ENCODE measurements around the gene CYP27B1.
"Not testable (repeated sequence)": the region's sequence is repeated elsewhere in the genome, so short reads cannot be mapped to it uniquely, and the experiment has no call there.

CYP27B1 gene

DNA sequence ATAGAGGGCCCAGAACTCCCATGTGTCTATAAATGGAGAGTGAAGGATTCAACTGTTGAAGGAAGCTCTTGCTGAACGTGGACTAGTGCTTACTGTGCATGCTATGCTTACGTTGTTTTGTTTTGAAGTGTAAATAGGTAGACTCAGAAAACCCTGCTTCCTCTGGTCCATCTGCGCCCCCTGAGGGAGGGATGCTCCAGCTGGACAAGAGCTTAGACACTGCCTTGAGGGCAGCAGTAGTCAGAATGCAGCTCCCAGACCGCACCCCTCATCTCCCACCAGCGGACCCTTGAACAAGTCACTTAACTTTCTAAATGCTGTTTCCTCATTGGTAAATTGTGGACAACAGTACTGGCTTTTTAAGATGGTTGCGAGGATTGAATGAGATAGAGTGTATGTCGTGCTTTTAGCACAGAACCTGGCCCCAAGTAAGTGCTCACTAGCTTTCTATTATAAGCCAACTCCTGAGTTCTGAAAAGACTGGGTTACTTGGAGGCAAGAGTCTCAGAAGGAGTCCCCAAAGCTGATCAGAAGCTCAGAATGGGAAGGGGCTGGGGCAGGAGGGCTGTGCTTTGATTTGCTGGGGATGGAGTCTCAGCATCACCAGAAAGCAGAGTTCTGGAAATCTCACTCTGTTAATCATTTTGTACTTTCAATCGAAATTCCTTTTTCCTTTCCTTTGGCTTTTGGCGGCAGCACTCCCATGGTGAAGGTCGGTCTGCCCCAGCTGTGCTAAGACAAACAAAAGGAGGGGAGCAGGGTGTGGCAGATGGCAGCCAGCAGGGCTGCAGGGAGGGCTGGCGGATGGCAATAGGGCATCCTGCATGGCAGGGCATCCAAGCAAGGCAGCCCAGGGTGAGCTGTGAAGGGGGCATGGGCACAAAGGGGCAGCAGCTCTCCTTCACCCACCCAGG lies 43.9 kb downstream of the CYP27B1 start:
- Histone ChIP-seq H3K4me3 (ENCODE audit: low read depth in 1 of 2, low read length in 2 of 2) (no peak overlapping the region), H3K9me3 (ENCODE audit: low read length) (no peaks in the 10 kb centered on the region), H3K27ac (ENCODE audit: low read depth, low read length) (no peak overlapping the region), H3K9ac (ENCODE audit: low read length) (no peak overlapping the region), H3K4me1 (ENCODE audit: insufficient read depth, low read length) (no peaks in the 10 kb centered on the region), H3K27me3 (ENCODE audit: control insufficient read depth in 1 of 2, insufficient read depth in 2 of 2, low read length in 2 of 2) (peaks cover 6 to 34% of the 10 kb centered on the region in 2 donors), H3K36me3 (ENCODE audit: insufficient read depth, low read length) (peaks cover 30% of the 10 kb centered on the region)

DNA sequence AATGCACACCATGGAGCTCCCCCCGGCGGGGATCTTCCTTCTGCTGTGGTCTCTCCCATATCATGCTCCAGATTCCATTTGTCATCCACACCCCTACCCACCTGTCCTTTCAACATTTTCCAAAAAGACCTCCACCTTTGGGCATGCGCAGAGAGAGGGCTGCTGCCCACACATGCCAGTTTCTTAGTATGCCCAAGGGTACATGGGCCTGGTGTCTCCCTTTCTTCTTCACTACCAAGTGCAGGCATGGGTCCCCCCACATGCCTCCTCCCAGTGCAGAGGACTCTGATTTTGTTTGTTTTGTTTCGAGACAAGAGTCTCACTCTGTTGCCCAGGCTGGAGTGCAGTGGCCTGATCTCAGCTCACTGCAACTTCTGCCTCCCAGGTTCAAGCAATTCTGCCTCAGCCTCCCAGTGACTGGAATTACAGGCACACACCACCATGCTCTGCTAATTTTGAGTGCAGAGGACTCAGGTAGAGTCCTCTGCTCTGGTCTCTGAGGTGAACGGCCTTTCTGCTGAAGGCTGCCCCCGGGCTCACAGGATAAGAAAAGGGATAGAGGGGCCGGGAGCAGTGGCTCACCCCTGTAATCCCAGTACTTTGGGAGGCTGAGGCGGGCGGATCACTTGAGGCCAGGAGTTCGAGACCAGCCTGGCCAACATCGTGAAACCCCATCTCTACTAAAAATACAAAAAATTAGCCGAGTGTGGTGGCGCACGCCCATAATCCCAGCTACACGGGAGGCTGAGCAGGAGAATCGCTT lies 44.9 kb downstream of the CYP27B1 start:
- H3K36me3 ChIP-seq (ENCODE audit: insufficient read depth, low read length), result peaks cover 39% of the 10 kb centered on the region
- not testable (repeated sequence) for H3K4me3 ChIP-seq (ENCODE audit: low read depth in 1 of 2, low read length in 2 of 2); H3K9me3 ChIP-seq (ENCODE audit: low read length); H3K27ac ChIP-seq (ENCODE audit: low read depth, low read length); H3K4me1 ChIP-seq (ENCODE audit: insufficient read depth, low read length); H3K9ac ChIP-seq (ENCODE audit: low read length)
- H3K27me3 ChIP-seq (ENCODE audit: control insufficient read depth in 1 of 2, insufficient read depth in 2 of 2, low read length in 2 of 2), result peaks cover 1 to 25% of the 10 kb centered on the region in 2 donors

DNA sequence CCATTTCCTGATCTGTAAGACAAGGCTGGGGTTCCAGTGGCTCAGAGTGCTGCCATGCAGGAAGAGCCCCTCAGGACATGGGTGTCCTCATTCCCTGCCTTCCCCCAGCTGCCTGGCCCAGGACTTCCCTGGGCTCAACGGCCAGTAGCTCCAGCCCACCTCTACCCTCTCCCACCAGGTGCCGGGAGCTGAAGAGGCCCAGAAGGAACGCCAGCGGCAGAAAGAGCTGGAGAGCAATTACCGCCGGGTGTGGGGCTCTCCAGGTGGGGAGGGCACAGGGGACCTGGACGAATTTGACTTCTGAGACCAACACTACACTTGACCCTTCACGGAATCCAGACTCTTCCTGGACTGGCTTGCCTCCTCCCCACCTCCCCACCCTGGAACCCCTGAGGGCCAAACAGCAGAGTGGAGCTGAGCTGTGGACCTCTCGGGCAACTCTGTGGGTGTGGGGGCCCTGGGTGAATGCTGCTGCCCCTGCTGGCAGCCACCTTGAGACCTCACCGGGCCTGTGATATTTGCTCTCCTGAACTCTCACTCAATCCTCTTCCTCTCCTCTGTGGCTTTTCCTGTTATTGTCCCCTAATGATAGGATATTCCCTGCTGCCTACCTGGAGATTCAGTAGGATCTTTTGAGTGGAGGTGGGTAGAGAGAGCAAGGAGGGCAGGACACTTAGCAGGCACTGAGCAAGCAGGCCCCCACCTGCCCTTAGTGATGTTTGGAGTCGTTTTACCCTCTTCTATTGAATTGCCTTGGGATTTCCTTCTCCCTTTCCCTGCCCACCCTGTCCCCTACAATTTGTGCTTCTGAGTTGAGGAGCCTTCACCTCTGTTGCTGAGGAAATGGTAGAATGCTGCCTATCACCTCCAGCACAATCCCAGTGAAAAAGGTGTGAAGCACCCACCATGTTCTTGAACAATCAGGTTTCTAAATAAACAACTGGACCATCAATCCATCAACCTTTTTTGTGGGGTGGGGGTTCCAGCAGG lies 46.0 kb downstream of the CYP27B1 start:
- peaks cover 0 to 14% of the 10 kb centered on the region in 2 donors for H3K27me3 ChIP-seq (ENCODE audit: control insufficient read depth in 1 of 2, insufficient read depth in 2 of 2, low read length in 2 of 2)
- H3K36me3 ChIP-seq (ENCODE audit: insufficient read depth, low read length), result peaks cover 50% of the 10 kb centered on the region
- no peak overlapping the region for H3K27ac ChIP-seq (ENCODE audit: low read depth, low read length)
- no peak overlapping the region for H3K9ac ChIP-seq (ENCODE audit: low read length)
- no peaks in the 10 kb centered on the region for H3K9me3 ChIP-seq (ENCODE audit: low read length)
- H3K4me3 ChIP-seq (ENCODE audit: low read depth in 1 of 2, low read length in 2 of 2), result no peak overlapping the region
- no peaks in the 10 kb centered on the region for H3K4me1 ChIP-seq (ENCODE audit: insufficient read depth, low read length)

- H3K27ac ChIP-seq (ENCODE audit: low read depth, low read length), result no peak overlapping the region
- H3K9me3 ChIP-seq (ENCODE audit: low read length), result no peaks in the 10 kb centered on the region
- H3K4me1 ChIP-seq (ENCODE audit: insufficient read depth, low read length), result no peaks in the 10 kb centered on the region
- H3K27me3 ChIP-seq (ENCODE audit: control insufficient read depth in 1 of 2, insufficient read depth in 2 of 2, low read length in 2 of 2), result peaks cover 0 to 7% of the 10 kb centered on the region in 2 donors
- H3K36me3 ChIP-seq (ENCODE audit: insufficient read depth, low read length), result peaks cover 56% of the 10 kb centered on the region
- H3K4me3 ChIP-seq (ENCODE audit: low read depth in 1 of 2, low read length in 2 of 2), result no peak overlapping the region
- no peak overlapping the region for H3K9ac ChIP-seq (ENCODE audit: low read length)
Measured at GRCh38 chr12:57719777-57720605, 46.9 kb downstream of the CYP27B1 start.

DNA sequence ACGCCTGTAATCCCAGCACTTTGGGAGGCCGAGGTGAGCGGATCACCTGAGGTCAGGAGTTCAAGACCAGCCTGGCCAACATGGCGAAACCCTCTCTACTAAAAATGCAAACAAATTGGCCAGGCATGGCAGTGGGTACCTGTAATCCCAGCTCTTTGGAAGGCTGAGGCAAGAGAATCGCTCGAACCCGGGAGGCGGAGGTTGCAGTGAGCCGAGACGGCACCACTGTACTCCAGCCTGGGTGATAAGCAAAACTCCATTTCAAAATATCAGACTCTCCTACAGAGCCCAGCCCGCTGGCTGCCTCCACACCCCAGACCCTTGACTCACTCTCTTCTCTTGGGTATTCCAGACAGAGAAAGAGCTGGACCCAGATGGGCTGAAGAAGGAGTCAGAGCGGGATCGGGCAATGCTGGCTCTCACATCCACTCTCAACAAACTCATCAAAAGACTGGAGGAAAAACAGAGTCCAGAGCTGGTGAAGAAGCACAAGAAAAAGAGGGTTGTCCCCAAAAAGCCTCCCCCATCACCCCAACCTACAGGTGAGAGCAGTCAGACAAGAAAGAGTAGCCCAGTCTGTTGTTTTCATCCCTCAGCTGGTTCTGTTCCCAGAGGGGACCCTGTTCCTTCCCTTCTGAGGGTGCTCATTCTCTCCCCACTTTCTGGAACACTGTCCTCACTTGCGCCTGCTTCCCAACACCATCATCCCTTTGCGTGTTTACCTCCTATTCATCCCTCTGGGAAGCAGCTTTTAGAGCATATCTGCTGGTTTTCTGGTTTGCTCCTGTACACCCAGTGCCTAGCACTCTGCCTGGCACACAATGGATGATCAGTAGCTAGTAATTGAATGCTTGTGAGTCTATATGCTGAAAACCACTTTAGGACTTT lies 48.0 kb downstream of the CYP27B1 start:
- Histone ChIP-seq H3K27ac (ENCODE audit: low read depth, low read length) (no peak overlapping the region), H3K4me3 (ENCODE audit: low read depth in 1 of 2, low read length in 2 of 2) (no peak overlapping the region), H3K4me1 (ENCODE audit: insufficient read depth, low read length) (no peaks in the 10 kb centered on the region), H3K27me3 (ENCODE audit: control insufficient read depth in 1 of 2, insufficient read depth in 2 of 2, low read length in 2 of 2) (no peaks in the 10 kb centered on the region), H3K36me3 (ENCODE audit: insufficient read depth, low read length) (peaks cover 56% of the 10 kb centered on the region), H3K9me3 (ENCODE audit: low read length) (no peaks in the 10 kb centered on the region), H3K9ac (ENCODE audit: low read length) (no peak overlapping the region)

DNA sequence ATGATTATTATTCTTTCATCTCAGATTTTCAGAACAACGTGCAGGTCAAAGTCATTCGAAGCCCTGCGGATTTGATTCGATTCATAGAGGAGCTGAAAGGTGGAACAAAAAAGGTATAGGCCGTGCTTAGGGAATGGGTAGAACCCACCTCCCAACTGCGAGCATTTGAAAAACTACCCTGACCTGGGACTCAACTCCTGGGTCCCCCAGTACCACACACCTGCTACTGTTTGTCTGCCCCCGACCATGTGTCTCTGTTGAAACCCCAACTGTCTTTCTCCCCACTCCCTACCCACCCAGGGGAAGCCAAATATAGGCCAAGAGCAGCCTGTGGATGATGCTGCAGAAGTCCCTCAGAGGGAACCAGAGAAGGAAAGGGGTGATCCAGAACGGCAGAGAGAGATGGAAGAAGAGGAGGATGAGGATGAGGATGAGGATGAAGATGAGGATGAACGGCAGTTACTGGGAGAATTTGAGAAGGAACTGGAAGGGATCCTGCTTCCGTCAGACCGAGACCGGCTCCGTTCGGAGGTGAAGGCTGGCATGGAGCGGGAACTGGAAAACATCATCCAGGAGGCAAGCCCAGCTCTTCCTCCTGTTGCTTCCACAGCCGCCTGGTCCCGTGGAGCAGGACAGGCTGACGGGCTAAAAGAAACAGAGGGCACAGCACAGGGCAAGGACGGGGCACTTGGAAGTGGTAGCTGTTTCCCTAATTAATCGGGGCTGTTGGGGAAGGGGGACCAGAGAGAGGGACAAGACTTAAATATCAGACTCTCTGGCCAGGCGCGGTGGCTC lies 48.8 kb downstream of the CYP27B1 start:
- no peak overlapping the region for H3K9ac ChIP-seq (ENCODE audit: low read length)
- H3K27me3 ChIP-seq (ENCODE audit: control insufficient read depth in 1 of 2, insufficient read depth in 2 of 2, low read length in 2 of 2), result no peaks in the 10 kb centered on the region
- no peak overlapping the region for H3K4me3 ChIP-seq (ENCODE audit: low read depth in 1 of 2, low read length in 2 of 2)
- H3K4me1 ChIP-seq (ENCODE audit: insufficient read depth, low read length), result no peaks in the 10 kb centered on the region
- H3K9me3 ChIP-seq (ENCODE audit: low read length), result no peaks in the 10 kb centered on the region
- H3K36me3 ChIP-seq (ENCODE audit: insufficient read depth, low read length), result peaks cover 56% of the 10 kb centered on the region
- H3K27ac ChIP-seq (ENCODE audit: low read depth, low read length), result no peak overlapping the region

- Histone ChIP-seq H3K27me3 (ENCODE audit: control insufficient read depth in 1 of 2, insufficient read depth in 2 of 2, low read length in 2 of 2) (no peaks in the 10 kb centered on the region), H3K4me1 (ENCODE audit: insufficient read depth, low read length) (no peaks in the 10 kb centered on the region), H3K27ac (ENCODE audit: low read depth, low read length) (no peak overlapping the region), H3K4me3 (ENCODE audit: low read depth in 1 of 2, low read length in 2 of 2) (no peak overlapping the region), H3K9me3 (ENCODE audit: low read length) (no peaks in the 10 kb centered on the region), H3K9ac (ENCODE audit: low read length) (no peak overlapping the region), H3K36me3 (ENCODE audit: insufficient read depth, low read length) (peaks cover 62% of the 10 kb centered on the region)
Measured at GRCh38 chr12:57717131-57717530, 49.7 kb downstream of the CYP27B1 start.

DNA sequence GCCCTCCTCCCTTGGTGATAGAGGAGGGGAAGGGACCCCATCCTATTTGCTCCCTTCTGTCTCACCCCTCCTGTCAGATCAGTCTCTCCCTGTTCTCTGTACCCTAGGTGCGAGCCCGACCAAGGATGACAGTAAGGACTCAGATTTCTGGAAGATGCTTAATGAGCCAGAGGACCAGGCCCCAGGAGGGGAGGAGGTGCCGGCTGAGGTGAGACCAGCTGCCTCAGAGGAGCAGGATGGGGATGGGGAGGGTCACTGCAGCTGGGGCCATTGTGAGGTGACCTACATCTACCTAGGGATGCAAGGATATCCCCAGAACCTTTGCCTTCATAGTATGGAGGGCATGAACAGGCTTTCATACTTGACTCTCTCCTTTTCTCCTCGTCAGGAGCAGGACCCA lies 50.6 kb downstream of the CYP27B1 start:
- Histone ChIP-seq H3K4me1 (ENCODE audit: insufficient read depth, low read length) (no peaks in the 10 kb centered on the region), H3K9ac (ENCODE audit: low read length) (no peak overlapping the region), H3K27ac (ENCODE audit: low read depth, low read length) (no peak overlapping the region), H3K4me3 (ENCODE audit: low read depth in 1 of 2, low read length in 2 of 2) (no peak overlapping the region), H3K27me3 (ENCODE audit: control insufficient read depth in 1 of 2, insufficient read depth in 2 of 2, low read length in 2 of 2) (no peaks in the 10 kb centered on the region), H3K9me3 (ENCODE audit: low read length) (no peaks in the 10 kb centered on the region), H3K36me3 (ENCODE audit: insufficient read depth, low read length) (peaks cover 62% of the 10 kb centered on the region)

DNA sequence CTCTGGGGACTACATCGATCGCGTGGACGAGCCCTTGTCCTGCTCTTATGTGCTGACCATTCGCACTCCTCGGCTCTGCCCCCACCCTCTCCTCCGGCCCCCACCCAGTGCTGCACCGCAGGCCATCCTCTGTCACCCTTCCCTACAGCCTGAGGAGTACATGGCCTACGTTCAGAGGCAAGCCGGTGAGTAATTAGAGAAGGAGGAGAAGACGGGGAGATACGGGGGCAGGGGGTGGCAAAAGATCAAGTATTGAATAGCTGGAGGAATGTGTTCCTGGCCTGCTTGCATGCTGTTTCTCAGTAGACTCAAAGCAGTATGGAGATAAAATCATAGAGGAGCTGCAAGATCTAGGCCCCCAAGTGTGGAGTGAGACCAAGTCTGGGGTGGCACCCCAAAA lies 51.1 kb downstream of the CYP27B1 start:
- H3K9ac ChIP-seq (ENCODE audit: low read length), result no peak overlapping the region
- no peaks in the 10 kb centered on the region for H3K9me3 ChIP-seq (ENCODE audit: low read length)
- H3K27me3 ChIP-seq (ENCODE audit: control insufficient read depth in 1 of 2, insufficient read depth in 2 of 2, low read length in 2 of 2), result no peaks in the 10 kb centered on the region
- H3K4me1 ChIP-seq (ENCODE audit: insufficient read depth, low read length), result no peaks in the 10 kb centered on the region
- no peak overlapping the region for H3K4me3 ChIP-seq (ENCODE audit: low read depth in 1 of 2, low read length in 2 of 2)
- H3K36me3 ChIP-seq (ENCODE audit: insufficient read depth, low read length), result peaks cover 60% of the 10 kb centered on the region
- H3K27ac ChIP-seq (ENCODE audit: low read depth, low read length), result no peak overlapping the region

Data from muscle layer of colon (tissue), 2 donors.